H9 (cell line): ENCODE measurements around the gene TFF3. TPM values are rescaled to one million over a fixed set of nuclear protein-coding genes. Genes with fewer than 3 reads are reported as not detected.

Source experiments
- DNase-seq: peaks from one replicate; pipeline ENCODE4 v3.0.0-alpha.2; 2017
- H2AFZ ChIP-seq: one replicate; pipeline ENCODE4 v1.6.1; 2013; ENCODE audit warnings: mild to moderate bottlenecking, low read length, control low read depth, moderate library complexity
- H2AK5ac ChIP-seq: 2 replicates; pipeline ENCODE4 v1.6.1; 2013; ENCODE audit warnings: low read length, control low read depth, mixed read lengths; ENCODE audit not compliant: insufficient read length
- H2BK120ac ChIP-seq: one replicate; pipeline ENCODE4 v1.6.1; 2013; ENCODE audit warnings: low read depth, mild to moderate bottlenecking, low read length, control low read depth, inconsistent platforms; ENCODE audit not compliant: poor library complexity, severe bottlenecking
- H2BK12ac ChIP-seq: 2 replicates; pipeline ENCODE4 v1.6.1; 2013; ENCODE audit warnings: low read length, control low read depth, mixed read lengths, low read depth; ENCODE audit not compliant: insufficient read length
- H2BK15ac ChIP-seq: 2 replicates; pipeline ENCODE4 v1.6.1; 2013; ENCODE audit warnings: low read depth, low read length, control low read depth
- H2BK20ac ChIP-seq: one replicate; pipeline ENCODE4 v1.6.1; 2013; ENCODE audit warnings: low read depth, mild to moderate bottlenecking, low read length, control low read depth, inconsistent platforms; ENCODE audit not compliant: poor library complexity, severe bottlenecking
- H2BK5ac ChIP-seq: 2 replicates; pipeline ENCODE4 v1.6.1; 2013; ENCODE audit warnings: low read length, control low read depth, mixed read lengths; ENCODE audit not compliant: insufficient read length
- H3K14ac ChIP-seq: 2 replicates; pipeline ENCODE4 v1.6.1; 2013; ENCODE audit warnings: low read length, control low read depth; ENCODE audit not compliant: insufficient read depth
- H3K18ac ChIP-seq: 2 replicates; pipeline ENCODE4 v1.6.1; 2013; ENCODE audit warnings: low read depth, mild to moderate bottlenecking, mixed read lengths, low read length, control low read depth; ENCODE audit not compliant: insufficient read length
- H3K23ac ChIP-seq: 2 replicates; pipeline ENCODE4 v1.6.1; 2013; ENCODE audit warnings: low read length, control low read depth, mixed read lengths, low read depth; ENCODE audit not compliant: insufficient read length
- H3K23me2 ChIP-seq: 2 replicates; pipeline ENCODE4 v1.6.1; 2013; ENCODE audit warnings: low read depth, mild to moderate bottlenecking, mixed read lengths, low read length, control low read depth; ENCODE audit not compliant: insufficient read length, poor library complexity, severe bottlenecking
- H3K27ac ChIP-seq: 2 replicates; pipeline ENCODE4 v1.5.1; 2013; ENCODE audit warnings: low read length, control low read depth, mixed read lengths, low read depth; ENCODE audit not compliant: insufficient read length
- H3K27me3 ChIP-seq: 2 replicates; pipeline ENCODE4 v1.6.1; 2013; ENCODE audit warnings: low read length, control low read depth, inconsistent platforms; ENCODE audit not compliant: insufficient read depth
- H3K4ac ChIP-seq: 2 replicates; pipeline ENCODE4 v1.6.1; 2013; ENCODE audit warnings: low read depth, mild to moderate bottlenecking, control low read depth, inconsistent platforms, low read length, moderate library complexity
- H3K4me1 ChIP-seq: 2 replicates; pipeline ENCODE4 v1.6.1; 2013; ENCODE audit warnings: low read length, control low read depth, inconsistent platforms; ENCODE audit not compliant: insufficient read depth
- H3K4me2 ChIP-seq: 2 replicates; pipeline ENCODE4 v1.6.1; 2013; ENCODE audit warnings: low read length, control low read depth, mixed read lengths; ENCODE audit not compliant: insufficient read length, insufficient read depth
- H3K56ac ChIP-seq: 2 replicates; pipeline ENCODE4 v1.6.1; 2013; ENCODE audit warnings: low read depth, mild to moderate bottlenecking, mixed read lengths, low read length, control low read depth; ENCODE audit not compliant: insufficient read length
- H3K79me1 ChIP-seq: 2 replicates; pipeline ENCODE4 v1.6.1; 2013; ENCODE audit warnings: low read depth, mild to moderate bottlenecking, moderate library complexity, low read length, control low read depth, inconsistent platforms; ENCODE audit not compliant: insufficient read depth, poor library complexity, severe bottlenecking
- H3K79me2 ChIP-seq: 2 replicates; pipeline ENCODE4 v1.6.1; 2013; ENCODE audit warnings: low read length, control low read depth, inconsistent platforms; ENCODE audit not compliant: insufficient read depth
- H3K9ac ChIP-seq: 2 replicates; pipeline ENCODE4 v1.6.1; 2013; ENCODE audit warnings: low read length, control low read depth, mixed read lengths; ENCODE audit not compliant: insufficient read length; ENCODE audit errors: extremely low read depth
- H3K9me3 ChIP-seq: one replicate; pipeline ENCODE4 v1.6.1; 2013; ENCODE audit warnings: low read depth, low read length, inconsistent platforms; ENCODE audit not compliant: control insufficient read depth
- H3T11ph ChIP-seq: one replicate; pipeline ENCODE4 v1.6.1; 2013; ENCODE audit warnings: mild to moderate bottlenecking, low read length, control low read depth, inconsistent platforms
- H4K20me1 ChIP-seq: one replicate; pipeline ENCODE4 v1.6.1; 2013; ENCODE audit not compliant: control insufficient read depth, insufficient read length, insufficient read depth
- H4K5ac ChIP-seq: 2 replicates; pipeline ENCODE4 v1.6.1; 2013; ENCODE audit warnings: low read depth, mild to moderate bottlenecking, mixed read lengths, low read length, control low read depth; ENCODE audit not compliant: insufficient read length
- H4K8ac ChIP-seq: replicated peaks from 2 replicates; pipeline ENCODE4 v1.6.1; 2013; ENCODE audit warnings: low read length, control low read depth, mixed read lengths, low read depth; ENCODE audit not compliant: insufficient read length
- H4K91ac ChIP-seq: 2 replicates; pipeline ENCODE4 v1.6.1; 2013; ENCODE audit warnings: low read depth, mild to moderate bottlenecking, moderate library complexity, mixed read lengths, low read length, control low read depth; ENCODE audit not compliant: insufficient read length
- H3K27ac Mint-ChIP-seq, 3 experiments: 2 replicates in 2 of 3; 3 replicates in 1 of 3; pipeline ENCODE4 v1.8.0; 2020 to 2021; ENCODE audit warnings: mixed read lengths in 3 of 3, mild to moderate bottlenecking in 1 of 3, moderate library complexity in 1 of 3
- H3K27me3 Mint-ChIP-seq: 2 replicates; pipeline ENCODE4 v1.8.0; 2021; ENCODE audit warnings: low read depth, mild to moderate bottlenecking, moderate library complexity, mixed read lengths
- H3K36me3 Mint-ChIP-seq, 3 experiments: 2 replicates in 2 of 3; 3 replicates in 1 of 3; pipeline ENCODE4 v1.8.0; 2020 to 2021; ENCODE audit warnings: low read depth in 3 of 3, mixed read lengths in 3 of 3; ENCODE audit not compliant: insufficient read depth in 1 of 3
- H3K4me1 Mint-ChIP-seq, 2 experiments: 2 replicates each; pipeline ENCODE4 v1.8.0; 2020; ENCODE audit warnings: mixed read lengths in 2 of 2
- H3K4me3 Mint-ChIP-seq, 2 experiments: 2 replicates in 1 of 2; 3 replicates in 1 of 2; pipeline ENCODE4 v1.8.0; 2020 to 2021; ENCODE audit warnings: mild to moderate bottlenecking in 2 of 2, mixed read lengths in 2 of 2, moderate library complexity in 1 of 2
- H3K9me3 Mint-ChIP-seq, 2 experiments: 2 replicates in 1 of 2; 3 replicates in 1 of 2; pipeline ENCODE4 v1.8.0; 2020; ENCODE audit warnings: mild to moderate bottlenecking in 2 of 2, mixed read lengths in 2 of 2, moderate library complexity in 1 of 2
- CTCF ChIP-seq: fragments of 200-600 bp; sonication (generic); conservative IDR thresholded peaks from 3 replicates; pipeline ENCODE4 v1.8.0; 2021; ENCODE audit warnings: antibody characterized with exemption, mild to moderate bottlenecking
- WGBS: extraction: QIAGEN DNeasy Blood & Tissue Kit; methylation state at CpG from one replicate; pipeline ENCODE4 v1.1.7; 2013; ENCODE audit warnings: missing lambda C conversion rate, low lambda C conversion rate, mixed read lengths; ENCODE audit not compliant: insufficient read length; ENCODE audit errors: extremely low coverage; 5-methylcytosine and 5-hydroxymethylcytosine counted together
- total RNA-seq: library from RNA; stranded (reverse); gene quantifications from 2 replicates; pipeline ENCODE4 v1.2.1, GENCODE V29; 2021

Gene TFF3
- total RNA-seq, 1 experiment from 2014 or later = 1.5 TPM

- H2BK20ac ChIP-seq = no peak overlapping the region
- Mint-ChIP-seq H3K36me3 (peaks cover 0 to 5% (median 4%) of the 10 kb centered on the region in 3 experiments; a peak in 5 of 7 replicates), H3K4me1 (peaks cover 0 to 2% of the 10 kb centered on the region in 2 experiments; a peak in 1 of 4 replicates), H3K4me3 (no peak overlapping the region), H3K9me3 (peaks cover 9 to 15% of the 10 kb centered on the region in 2 experiments), H3K27me3 (peaks cover 5% of the 10 kb centered on the region), H3K27ac (peak overlapping the region in 1 of 3 experiments; percentile 55; a peak in 2 of 7 replicates)
- no peaks in the 10 kb centered on the region for H3K79me1 ChIP-seq
- H3K23me2 ChIP-seq = no peaks in the 10 kb centered on the region
- no peaks in the 10 kb centered on the region; the same call in 1 of the 2 replicates for H3K4me1 ChIP-seq
- H2BK12ac ChIP-seq = no peak overlapping the region
- no peak overlapping the region for H2BK5ac ChIP-seq
- H3K23ac ChIP-seq = no peak overlapping the region
- no peak overlapping the region for H4K91ac ChIP-seq
- no peaks in the 10 kb centered on the region for H3K79me2 ChIP-seq
- H2BK15ac ChIP-seq = no peak overlapping the region
- no peak overlapping the region for H3T11ph ChIP-seq
- no peak overlapping the region for H3K18ac ChIP-seq
- H3K56ac ChIP-seq = no peak overlapping the region
- WGBS = no CpG with 5 or more reads among the region's 12 CpGs
- no peak overlapping the region for H4K5ac ChIP-seq
- no peaks in the 10 kb centered on the region for H4K20me1 ChIP-seq
- no peak overlapping the region for H3K27ac ChIP-seq
- H2AFZ ChIP-seq = no peak overlapping the region
- H4K8ac ChIP-seq = no peak overlapping the region
- no peaks in the 10 kb centered on the region for H3K27me3 ChIP-seq
- DNase-seq = no peak
- H3K9ac ChIP-seq = no peak overlapping the region
- H2AK5ac ChIP-seq = no peak overlapping the region
- H3K14ac ChIP-seq = no peak overlapping the region
- no peak for TF ChIP-seq CTCF
- H2BK120ac ChIP-seq = no peak overlapping the region
- no peaks in the 10 kb centered on the region for H3K9me3 ChIP-seq
- no peak overlapping the region for H3K4me2 ChIP-seq
- H3K4ac ChIP-seq = no peak overlapping the region
Observed at GRCh38 chr21:42362198-42362597, 47.0 kb upstream of the TFF3 start.
